Left renal pelvis (tissue), 4 donors: ENCODE results near the gene ANKRD9. TPM values are rescaled to one million over a fixed set of nuclear protein-coding genes. Genes with fewer than 3 reads are reported as not detected.
"Not testable (repeated sequence)": the region's sequence is repeated elsewhere in the genome, so short reads cannot be mapped to it uniquely, and the experiment has no call there.

ENCODE experiments used
- DNase-seq, 4 donors: peaks; one replicate each; pipeline ENCODE4 v3.0.0-alpha.2; 2013; ENCODE audit warnings: low read depth in 4 of 4, low spot score in 3 of 4
- polyA plus RNA-seq, 4 donors: library from polyadenylated mRNA; unstranded; fragments of 120-200 nt; gene quantifications; one replicate each; pipeline ENCODE4 v1.2.1, GENCODE V29; 2013; ENCODE audit not compliant: insufficient read length in 4 of 4

Gene ANKRD9
- polyA plus RNA-seq, 4 donors: 4.2 to 7.7 (median 5.9) TPM

- no peak for DNase-seq
These were observed 29.3 kb upstream of the ANKRD9 start for GRCh38 chr14:102538602-102539543.

- DNase-seq: no peak
These were observed 28.5 kb upstream of the ANKRD9 start for GRCh38 chr14:102537981-102538601.

GRCh38 chr14:102532204-102532658 lies 22.7 kb upstream of the ANKRD9 start:
- DNase-seq: no peak

- no peak for DNase-seq
These were observed 21.4 kb upstream of the ANKRD9 start for GRCh38 chr14:102530828-102531478.

GRCh38 chr14:102528431-102529170 lies 19.0 kb upstream of the ANKRD9 start:
- DNase-seq: no peak

- DNase-seq: no peak
These were observed 16.4 kb upstream of the ANKRD9 start for GRCh38 chr14:102525929-102526497.

- no peak for DNase-seq
These were observed 15.8 kb upstream of the ANKRD9 start for GRCh38 chr14:102525219-102525928.

GRCh38 chr14:102524451-102525218 lies 15.1 kb upstream of the ANKRD9 start:
- peak; percentile 90 to 96 (median 94) for DNase-seq

- DNase-seq: no peak
These were observed 14.2 kb upstream of the ANKRD9 start for GRCh38 chr14:102523569-102524450.

GRCh38 chr14:102523200-102523568 lies 13.6 kb upstream of the ANKRD9 start:
- DNase-seq: no peak

- not testable (repeated sequence) for DNase-seq
These were observed 10.1 kb upstream of the ANKRD9 start for GRCh38 chr14:102519709-102520108.

- DNase-seq: no peak
These were observed 8.6 kb upstream of the ANKRD9 start for GRCh38 chr14:102518063-102518648.

- no peak for DNase-seq
These were observed 8.0 kb upstream of the ANKRD9 start for GRCh38 chr14:102517392-102518062.

GRCh38 chr14:102516531-102517391 lies 7.2 kb upstream of the ANKRD9 start:
- DNase-seq: no peak

GRCh38 chr14:102514987-102515733 lies 5.6 kb upstream of the ANKRD9 start:
- DNase-seq: no peak
